Fibroblast of peridontal ligament (primary cell): ENCODE data around the gene ATF7.
A peak's percentile ranks its signal among the peaks of the same experiment; 100 is the strongest.
"Not testable (repeated sequence)": the region's sequence is repeated elsewhere in the genome, so short reads cannot be mapped to it uniquely, and the experiment has no call there.

Experiments
- DNase-seq: peaks from one replicate; pipeline ENCODE4 v3.0.0-alpha.2; 2010; ENCODE audit errors: extremely low read depth

ATF7 gene

GRCh38 chr12:53567961-53568808 lies 58.0 kb downstream of the ATF7 start:
- peak; percentile 60 for DNase-seq

- not testable (repeated sequence) for DNase-seq
Observed at GRCh38 chr12:53565376-53565775, 60.8 kb downstream of the ATF7 start.

GRCh38 chr12:53564941-53565340 lies 61.2 kb downstream of the ATF7 start:
- DNase-seq, result no peak

- DNase-seq, result no peak
Observed at GRCh38 chr12:53564278-53564677, 61.9 kb downstream of the ATF7 start.

- no peak for DNase-seq
Observed at GRCh38 chr12:53563452-53564028, 62.6 kb downstream of the ATF7 start.

GRCh38 chr12:53561590-53561953 lies 64.6 kb downstream of the ATF7 start:
- peak; percentile 88 for DNase-seq

GRCh38 chr12:53560912-53561589 lies 65.1 kb downstream of the ATF7 start:
- no peak for DNase-seq

- peak; percentile 96 for DNase-seq
Observed at GRCh38 chr12:53560351-53560750, 65.8 kb downstream of the ATF7 start.

- DNase-seq, result no peak
Observed at GRCh38 chr12:53558631-53559030, 67.6 kb downstream of the ATF7 start.

GRCh38 chr12:53552361-53553327 lies 73.5 kb downstream of the ATF7 start:
- DNase-seq, result no peak

GRCh38 chr12:53551889-53552291 lies 74.3 kb downstream of the ATF7 start:
- DNase-seq, result no peak

- DNase-seq, result no peak
Observed at GRCh38 chr12:53550595-53550994, 75.6 kb downstream of the ATF7 start.

GRCh38 chr12:53550131-53550530 lies 76.1 kb downstream of the ATF7 start:
- DNase-seq, result not testable (repeated sequence)

GRCh38 chr12:53548354-53548753 lies 77.8 kb downstream of the ATF7 start:
- not testable (repeated sequence) for DNase-seq

GRCh38 chr12:53543539-53543938 lies 82.6 kb downstream of the ATF7 start:
- DNase-seq, result peak; percentile 83

GRCh38 chr12:53539526-53539925 lies 86.7 kb downstream of the ATF7 start:
- no peak for DNase-seq

GRCh38 chr12:53538209-53538689 lies 87.9 kb downstream of the ATF7 start:
- peak; percentile 73 for DNase-seq

GRCh38 chr12:53536962-53537361 lies 89.2 kb downstream of the ATF7 start:
- DNase-seq, result no peak

- no peak for DNase-seq
Observed at GRCh38 chr12:53533471-53533870, 92.7 kb downstream of the ATF7 start.

GRCh38 chr12:53532524-53533445 lies 93.4 kb downstream of the ATF7 start:
- no peak for DNase-seq
